OCI-LY3 (cell line): ENCODE data around the gene SPATA12.
"Not testable (repeated sequence)": the region's sequence is repeated elsewhere in the genome, so short reads cannot be mapped to it uniquely, and the experiment has no call there.

Experiments
- H2AFZ ChIP-seq: fragments of 200-600, 300-600 bp; shearing (Covaris generic); 2 replicates; pipeline ENCODE4 v1.6.0; 2014; ENCODE audit warnings: antibody characterized with exemption, low read depth, low read length
- H3K27ac ChIP-seq: fragments of 200-600, 300-600 bp; sonication (generic); 2 replicates; pipeline ENCODE4 v1.5.1; 2014; ENCODE audit warnings: mild to moderate bottlenecking, low read length, moderate library complexity, mixed read lengths
- H3K27me3 ChIP-seq: fragments of 200-600, 300-600 bp; sonication (generic); 2 replicates; pipeline ENCODE4 v1.6.1; 2014; ENCODE audit warnings: low read depth, low read length, mixed read lengths
- H3K36me3 ChIP-seq: fragments of 200-600, 300-600 bp; sonication (generic); replicated peaks from 2 replicates; pipeline ENCODE3; 2014; ENCODE audit warnings: low read depth, low read length, mixed read lengths
- H3K4me1 ChIP-seq: fragments of 300-600, 200-600 bp; sonication (generic); 2 replicates; pipeline ENCODE4 v1.6.1; 2014; ENCODE audit warnings: low read length, mixed read lengths
- H3K4me2 ChIP-seq: fragments of 200-600, 300-600 bp; sonication (generic); 2 replicates; pipeline ENCODE4 v1.6.1; 2014; ENCODE audit warnings: low read length, mixed read lengths
- H3K4me3 ChIP-seq: fragments of 300-600, 200-600 bp; sonication (generic); 2 replicates; pipeline ENCODE4 v1.5.1; 2014; ENCODE audit warnings: antibody characterized with exemption, mild to moderate bottlenecking, low read length, moderate library complexity
- H3K79me2 ChIP-seq: fragments of 300-600, 200-600 bp; shearing (Covaris generic); 2 replicates; pipeline ENCODE4 v1.6.1; 2014; ENCODE audit warnings: mild to moderate bottlenecking, low read length, mixed read lengths
- H3K9ac ChIP-seq: fragments of 300-600, 200-600 bp; shearing (Covaris generic); 2 replicates; pipeline ENCODE4 v1.6.0; 2014; ENCODE audit warnings: mild to moderate bottlenecking, low read length, moderate library complexity
- H3K9me3 ChIP-seq: fragments of 200-600, 300-600 bp; shearing (Covaris generic); 2 replicates; pipeline ENCODE4 v1.6.1; 2014; ENCODE audit warnings: low read length, mixed read lengths; ENCODE audit not compliant: insufficient read depth
- H4K20me1 ChIP-seq: fragments of 200-600, 300-600 bp; sonication (generic); 2 replicates; pipeline ENCODE4 v1.6.1; 2016; ENCODE audit warnings: low read length, mixed read lengths; ENCODE audit not compliant: insufficient read depth
- EZH2phosphoT487 ChIP-seq: fragments of 200-600 bp; shearing (Covaris generic); IDR thresholded peaks from 2 replicates; pipeline ENCODE4 v1.6.1; 2018; ENCODE audit warnings: antibody characterized with exemption, mixed run types, low read depth
- TF ChIP-seq, protein P1 (sequence below): fragments of 200-600, 300-600 bp; sonication (generic); IDR thresholded peaks from 2 replicates; pipeline ENCODE4 v1.5.1; 2014; ENCODE audit warnings: antibody characterized with exemption, low read length, low read depth

SPATA12 gene

DNA sequence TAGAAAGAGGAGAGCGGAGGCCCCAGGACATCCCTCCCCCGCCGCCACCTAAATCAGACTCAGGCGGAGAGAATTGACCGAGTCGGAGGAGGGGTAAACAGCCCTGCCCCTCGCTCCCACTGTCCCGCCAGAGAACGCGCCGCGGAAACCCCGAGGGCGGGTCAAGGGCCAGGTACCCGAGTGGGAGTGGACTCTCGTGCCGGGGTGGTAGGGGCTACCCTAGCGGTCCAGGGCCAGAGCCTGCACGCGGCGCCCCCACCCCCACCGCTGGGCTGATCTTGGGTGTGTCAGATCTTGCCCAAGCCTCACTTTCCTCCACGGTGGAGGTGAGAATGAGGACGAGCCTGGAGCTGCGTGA is 19.0 kb downstream of the SPATA12 start:
- no peak overlapping the region for H3K27ac ChIP-seq
- no peaks in the 10 kb centered on the region for H4K20me1 ChIP-seq
- no peaks in the 10 kb centered on the region for H3K36me3 ChIP-seq
- peaks cover 24% of the 10 kb centered on the region for H3K27me3 ChIP-seq
- peak overlapping the region; percentile 78 for H3K4me2 ChIP-seq
- TF ChIP-seq, protein P1, sequence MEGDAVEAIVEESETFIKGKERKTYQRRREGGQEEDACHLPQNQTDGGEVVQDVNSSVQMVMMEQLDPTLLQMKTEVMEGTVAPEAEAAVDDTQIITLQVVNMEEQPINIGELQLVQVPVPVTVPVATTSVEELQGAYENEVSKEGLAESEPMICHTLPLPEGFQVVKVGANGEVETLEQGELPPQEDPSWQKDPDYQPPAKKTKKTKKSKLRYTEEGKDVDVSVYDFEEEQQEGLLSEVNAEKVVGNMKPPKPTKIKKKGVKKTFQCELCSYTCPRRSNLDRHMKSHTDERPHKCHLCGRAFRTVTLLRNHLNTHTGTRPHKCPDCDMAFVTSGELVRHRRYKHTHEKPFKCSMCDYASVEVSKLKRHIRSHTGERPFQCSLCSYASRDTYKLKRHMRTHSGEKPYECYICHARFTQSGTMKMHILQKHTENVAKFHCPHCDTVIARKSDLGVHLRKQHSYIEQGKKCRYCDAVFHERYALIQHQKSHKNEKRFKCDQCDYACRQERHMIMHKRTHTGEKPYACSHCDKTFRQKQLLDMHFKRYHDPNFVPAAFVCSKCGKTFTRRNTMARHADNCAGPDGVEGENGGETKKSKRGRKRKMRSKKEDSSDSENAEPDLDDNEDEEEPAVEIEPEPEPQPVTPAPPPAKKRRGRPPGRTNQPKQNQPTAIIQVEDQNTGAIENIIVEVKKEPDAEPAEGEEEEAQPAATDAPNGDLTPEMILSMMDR, result no peak
- no peak for TF ChIP-seq EZH2phosphoT487
- peak overlapping the region; percentile 78; the same call in 1 of the 2 replicates for H2AFZ ChIP-seq
- H3K79me2 ChIP-seq, result no peaks in the 10 kb centered on the region
- H3K4me3 ChIP-seq, result peak overlapping the region; percentile 89
- peak overlapping the region; percentile 71 for H3K9ac ChIP-seq
- H3K4me1 ChIP-seq, result peaks cover 12% of the 10 kb centered on the region
- no peaks in the 10 kb centered on the region for H3K9me3 ChIP-seq

DNA sequence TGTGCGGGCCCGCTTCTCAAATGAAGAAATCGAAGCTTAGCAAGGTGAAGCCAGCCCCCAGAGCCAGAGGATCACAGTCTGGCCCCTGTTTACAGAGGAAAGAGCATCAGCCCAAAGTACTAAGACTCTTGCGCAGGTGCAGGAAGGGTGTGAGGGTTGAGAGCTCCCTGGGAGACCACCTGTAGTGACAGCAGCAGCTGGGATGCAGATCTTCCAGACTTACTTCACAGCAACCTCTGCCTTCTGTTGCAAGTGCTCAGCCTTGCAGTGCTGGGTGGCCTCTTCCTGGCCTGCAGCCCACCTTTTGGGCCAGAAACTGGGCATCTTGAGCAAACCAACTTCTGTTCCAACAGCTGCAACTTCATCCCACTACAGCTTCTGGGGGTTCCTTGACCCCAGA is 19.7 kb downstream of the SPATA12 start:
- no peaks in the 10 kb centered on the region for H3K79me2 ChIP-seq
- peaks cover 12% of the 10 kb centered on the region for H3K4me1 ChIP-seq
- H3K4me3 ChIP-seq, result peak overlapping the region; percentile 89; the same call in 1 of the 2 replicates
- peak overlapping the region; percentile 78 for H3K4me2 ChIP-seq
- no peak for TF ChIP-seq EZH2phosphoT487
- TF ChIP-seq, protein P1, result no peak
- H3K9ac ChIP-seq, result no peak overlapping the region
- no peaks in the 10 kb centered on the region for H4K20me1 ChIP-seq
- H3K27ac ChIP-seq, result no peak overlapping the region
- H3K9me3 ChIP-seq, result no peaks in the 10 kb centered on the region
- peaks cover 24% of the 10 kb centered on the region for H3K27me3 ChIP-seq
- no peaks in the 10 kb centered on the region for H3K36me3 ChIP-seq
- no peak overlapping the region for H2AFZ ChIP-seq

GRCh38 chr3:57081173-57081572 is 20.7 kb downstream of the SPATA12 start:
- peaks cover 12% of the 10 kb centered on the region for H3K4me1 ChIP-seq
- no peak overlapping the region for H3K27ac ChIP-seq
- no peak overlapping the region for H3K4me2 ChIP-seq
- no peaks in the 10 kb centered on the region for H3K36me3 ChIP-seq
- H3K4me3 ChIP-seq, result no peak overlapping the region
- H3K9ac ChIP-seq, result no peak overlapping the region
- peaks cover 24% of the 10 kb centered on the region for H3K27me3 ChIP-seq
- no peaks in the 10 kb centered on the region for H4K20me1 ChIP-seq
- H2AFZ ChIP-seq, result no peak overlapping the region
- TF ChIP-seq, protein P1, result no peak
- TF ChIP-seq EZH2phosphoT487, result no peak
- H3K79me2 ChIP-seq, result no peaks in the 10 kb centered on the region
- H3K9me3 ChIP-seq, result no peaks in the 10 kb centered on the region

GRCh38 chr3:57082481-57082880 is 22.0 kb downstream of the SPATA12 start:
- Histone ChIP-seq H2AFZ (no peak overlapping the region), H3K4me2 (no peak overlapping the region), H3K9ac (no peak overlapping the region), H3K79me2 (no peaks in the 10 kb centered on the region), H3K4me3 (no peak overlapping the region), H4K20me1 (no peaks in the 10 kb centered on the region), H3K9me3 (no peaks in the 10 kb centered on the region), H3K27me3 (peaks cover 19% of the 10 kb centered on the region), H3K36me3 (no peaks in the 10 kb centered on the region), H3K27ac (no peak overlapping the region), H3K4me1 (peaks cover 12% of the 10 kb centered on the region)
- TF ChIP-seq, protein P1, result no peak
- no peak for TF ChIP-seq EZH2phosphoT487

DNA sequence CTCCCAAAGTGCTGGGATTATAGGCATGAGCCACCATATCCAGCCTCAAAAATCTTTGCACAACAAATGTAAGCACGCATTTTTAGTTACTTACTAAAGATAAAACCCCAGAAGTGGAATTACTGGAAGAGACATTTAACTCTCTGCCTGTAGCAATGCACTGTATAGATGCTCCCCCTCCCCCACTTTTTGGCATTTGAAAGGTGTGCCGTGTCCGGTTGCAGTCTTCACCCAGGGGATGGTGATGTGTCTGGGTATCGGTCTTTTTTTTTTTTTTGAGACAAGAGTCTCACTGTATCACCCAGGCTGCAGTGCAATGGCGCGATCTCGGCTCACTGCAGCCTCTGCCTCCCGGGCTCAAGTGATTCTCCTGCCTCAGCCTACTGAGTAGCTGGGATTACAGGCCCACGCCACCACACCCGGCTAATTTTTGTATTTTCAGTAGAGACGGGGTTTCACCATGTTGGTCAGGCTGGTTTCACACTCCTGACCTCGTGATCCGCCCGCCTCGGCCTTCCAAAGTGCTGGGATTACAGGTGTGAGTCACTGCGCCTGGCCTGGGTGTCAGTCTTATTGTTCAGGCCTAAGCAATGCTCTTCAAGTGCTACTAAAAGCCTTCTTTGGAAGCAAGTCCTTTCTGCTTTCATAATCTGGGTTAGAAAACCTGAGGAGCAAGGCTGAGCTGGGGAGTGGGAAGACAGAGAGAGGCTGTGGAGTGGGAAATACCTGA is 23.0 kb downstream of the SPATA12 start:
- H3K4me1 ChIP-seq, H3K27ac ChIP-seq, H4K20me1 ChIP-seq, H3K79me2 ChIP-seq, H3K36me3 ChIP-seq, H3K4me2 ChIP-seq, H3K4me3 ChIP-seq, H3K9ac ChIP-seq, H3K9me3 ChIP-seq, H3K27me3 ChIP-seq, H2AFZ ChIP-seq: not testable (repeated sequence)
